Activated T-helper 1 cell treated with Interleukin-2 at 50 U/mL for 16 hours (primary cell): Measurements from ENCODE around the gene VHLL.
"Not testable (repeated sequence)": the region's sequence is repeated elsewhere in the genome, so short reads cannot be mapped to it uniquely, and the experiment has no call there.

ENCODE experiments used
- DNase-seq: peaks from one replicate; pipeline ENCODE4 v3.0.0-alpha.2; 2020; ENCODE audit warnings: low read depth

Gene VHLL

DNA sequence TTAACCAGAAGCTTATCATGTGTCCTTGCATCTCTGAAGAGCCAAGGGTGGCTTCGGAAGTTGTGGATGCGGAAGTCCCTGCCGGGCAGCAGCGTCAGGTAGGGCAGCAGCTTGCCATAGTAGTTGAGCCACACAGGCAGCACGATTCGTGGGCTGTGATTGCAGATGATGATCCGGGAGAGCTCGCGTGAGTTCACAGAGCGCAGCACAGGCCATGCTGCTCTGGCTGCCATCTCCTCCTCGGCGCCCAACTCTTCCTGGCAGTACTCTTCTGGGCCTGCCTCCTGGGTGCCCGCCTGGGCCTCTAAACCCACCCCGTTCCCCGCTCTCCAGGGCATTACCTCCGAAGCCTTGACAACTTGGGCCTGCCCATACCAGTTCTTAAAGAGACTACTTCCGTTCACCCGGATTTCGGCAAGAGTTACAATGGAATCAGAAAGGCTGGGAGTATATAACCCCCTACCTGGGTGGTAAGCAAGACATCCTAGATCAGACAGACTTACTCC is at the start of gene VHLL:
VHLL (minus strand) TSS at position 456 of the 506 bp plus-strand sequence; CDS start at position 338, 118 bp downstream.
- no peak for DNase-seq

DNA sequence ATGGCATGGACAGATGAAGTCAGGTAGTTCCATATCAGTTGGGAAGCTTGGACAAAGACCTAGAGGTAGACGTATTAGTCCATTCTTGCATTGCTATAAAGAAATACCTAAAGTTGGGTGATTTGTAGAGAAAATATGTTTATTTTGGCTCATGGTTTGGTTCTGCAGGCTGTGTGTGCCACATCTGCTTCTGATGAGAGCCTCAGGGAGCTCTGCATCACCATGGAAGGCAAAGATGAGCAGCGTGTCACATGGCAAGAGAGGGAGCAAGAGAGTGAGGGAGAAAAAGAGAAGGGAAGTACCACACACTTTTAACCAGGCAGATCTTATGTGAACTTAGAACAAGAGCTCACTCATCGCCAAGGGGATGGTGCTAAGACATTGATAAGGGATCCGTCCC is 48.2 kb upstream of the VHLL start:
- no peak for DNase-seq

DNA sequence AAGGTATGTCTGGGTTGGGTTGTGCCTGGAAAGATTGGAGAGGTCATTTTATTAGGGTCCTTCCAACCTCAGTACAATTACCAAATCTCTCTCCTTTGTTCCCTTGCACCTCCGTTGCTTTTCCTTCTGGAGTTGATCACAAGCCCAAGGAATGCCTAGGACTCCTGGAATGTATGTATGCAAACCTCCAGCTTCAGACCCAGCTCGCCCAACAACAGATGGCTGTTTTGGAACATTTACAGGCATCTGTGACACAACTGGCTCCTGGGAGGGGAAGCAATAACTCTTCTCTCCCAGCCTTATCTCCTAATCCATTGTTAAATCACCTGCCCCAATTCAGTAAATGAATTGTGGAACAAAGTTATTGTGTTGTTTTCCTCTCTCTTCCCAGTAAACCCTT is 47.5 kb upstream of the VHLL start:
- DNase-seq = no peak

- not testable (repeated sequence) for DNase-seq
Observed at GRCh38 chr1:156346035-156346434, 46.9 kb upstream of the VHLL start.

DNA sequence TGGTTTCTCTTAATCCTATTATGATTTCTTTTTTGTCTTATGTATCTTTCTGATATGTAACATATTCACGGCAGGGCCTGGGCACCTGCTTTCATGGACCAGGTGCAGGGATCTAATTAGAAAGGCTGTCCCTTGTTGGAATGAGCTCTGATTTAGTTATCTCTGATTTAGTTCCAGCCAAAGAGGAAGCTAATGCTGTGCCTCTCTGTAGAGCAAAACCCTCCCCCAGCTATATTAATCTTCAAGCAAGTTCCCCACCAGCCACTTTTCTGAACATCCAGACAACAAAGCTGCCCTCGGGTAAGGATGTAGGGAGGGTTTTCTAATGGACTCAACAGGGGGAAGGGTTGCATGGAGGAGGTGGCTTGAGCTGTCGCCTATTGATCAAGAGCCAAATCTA is 45.3 kb upstream of the VHLL start:
- DNase-seq = no peak

- no peak for DNase-seq
Observed at GRCh38 chr1:156342166-156342955, 43.3 kb upstream of the VHLL start.

GRCh38 chr1:156338180-156338976 is 39.3 kb upstream of the VHLL start, which contains the start of the genes CCT3 and TSACC:
Gene CCT3, minus strand, starts transcription at chr1:156338292. Its CDS starts 108 bp downstream, at chr1:156338184.
Gene TSACC, plus strand, starts transcription at chr1:156338526. Its CDS starts 1,232 bp downstream, at chr1:156339758.
- DNase-seq = peak; percentile 98

DNA sequence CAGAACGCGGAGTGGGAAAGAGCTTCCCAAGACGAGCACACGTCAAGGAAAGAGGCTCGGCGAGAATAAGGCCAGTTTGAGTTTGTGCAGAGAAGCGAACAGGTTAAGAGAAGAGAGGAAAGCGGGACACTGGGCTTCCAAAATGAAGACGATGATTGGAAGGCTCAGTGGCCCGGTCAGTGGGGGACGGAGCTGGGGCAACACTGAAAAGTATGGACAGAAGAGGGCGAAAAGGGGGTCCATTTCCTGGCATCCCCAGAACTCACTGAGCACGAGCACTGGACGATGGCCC is 38.7 kb upstream of the VHLL start:
- DNase-seq = no peak

DNA sequence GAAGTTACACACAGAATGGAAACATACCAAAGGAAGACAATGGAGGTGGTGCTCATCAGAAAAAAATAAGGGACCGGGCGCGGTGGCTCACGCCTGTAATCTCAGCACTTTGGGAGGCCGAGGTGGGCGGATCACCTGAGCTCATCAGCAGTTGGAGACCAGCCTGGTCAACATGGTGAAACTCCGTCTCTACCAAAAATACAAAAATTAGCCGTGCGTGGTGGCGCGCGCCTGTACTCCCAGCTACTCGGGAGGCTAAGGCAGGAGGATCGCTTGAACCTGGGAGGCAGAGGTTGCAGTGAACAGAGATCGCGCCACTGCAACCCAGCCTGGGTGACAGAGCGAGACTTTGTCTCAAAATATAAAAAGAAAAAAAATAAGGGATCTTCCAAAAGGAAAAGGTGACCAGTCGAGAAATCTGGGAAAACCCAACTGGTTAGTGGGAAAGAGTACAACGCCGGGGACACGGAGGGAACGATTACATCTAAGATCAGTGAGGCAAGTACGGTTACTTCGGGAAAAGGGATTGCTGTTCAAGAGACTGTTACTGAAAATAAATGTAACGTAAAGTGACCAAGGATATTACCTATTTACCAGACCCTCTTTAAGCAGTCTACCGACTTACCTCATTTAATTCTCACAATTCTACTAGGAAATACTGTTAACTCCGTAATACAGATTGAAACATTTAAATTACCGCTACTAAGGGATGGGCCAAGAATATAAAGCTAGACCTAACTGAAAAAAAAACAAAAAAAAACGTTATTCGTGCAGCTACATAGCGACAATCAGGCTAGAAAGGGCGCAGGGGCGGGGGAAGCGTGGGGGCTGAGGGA is 38.2 kb upstream of the VHLL start:
- DNase-seq = no peak

GRCh38 chr1:156336242-156336641 is 37.1 kb upstream of the VHLL start:
- no peak for DNase-seq

DNA sequence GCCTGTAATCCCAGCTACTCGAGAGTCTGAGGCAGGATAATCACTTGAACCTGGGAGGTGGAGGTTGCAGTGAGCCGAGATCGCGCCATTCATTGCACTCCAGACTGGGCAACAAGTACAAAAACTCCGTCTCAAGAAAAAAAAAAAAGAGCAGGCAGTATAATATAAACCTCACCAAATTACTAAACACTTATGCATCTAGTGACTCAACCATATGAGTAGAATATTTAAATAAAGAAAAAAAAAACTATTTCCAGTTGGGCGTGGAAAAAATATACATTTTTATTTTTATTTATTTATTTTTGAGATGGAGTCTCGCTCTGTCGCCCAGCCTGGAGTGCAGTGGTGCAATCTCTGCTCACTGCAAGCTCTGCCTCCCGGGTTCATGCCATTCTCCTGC is 24.1 kb upstream of the VHLL start:
- not testable (repeated sequence) for DNase-seq

DNA sequence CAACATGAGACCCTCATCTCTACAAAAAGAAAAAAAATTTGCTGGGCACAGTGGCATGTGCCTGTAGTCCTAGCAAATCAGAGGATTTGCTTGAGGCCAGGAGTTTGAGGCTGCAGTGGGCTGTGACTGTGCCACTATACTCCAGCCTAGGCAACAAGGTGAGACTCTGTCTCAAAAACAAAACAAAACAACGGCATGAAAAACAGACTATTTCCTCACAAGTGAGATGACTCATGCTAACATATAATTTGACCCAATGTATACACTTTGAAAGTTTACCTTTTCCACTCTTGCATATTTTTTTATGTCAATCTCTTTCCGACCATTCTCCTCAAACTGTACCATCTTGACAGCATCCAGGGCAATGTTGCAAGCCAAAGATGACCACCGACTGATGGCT is 21.5 kb upstream of the VHLL start:
- no peak for DNase-seq

DNA sequence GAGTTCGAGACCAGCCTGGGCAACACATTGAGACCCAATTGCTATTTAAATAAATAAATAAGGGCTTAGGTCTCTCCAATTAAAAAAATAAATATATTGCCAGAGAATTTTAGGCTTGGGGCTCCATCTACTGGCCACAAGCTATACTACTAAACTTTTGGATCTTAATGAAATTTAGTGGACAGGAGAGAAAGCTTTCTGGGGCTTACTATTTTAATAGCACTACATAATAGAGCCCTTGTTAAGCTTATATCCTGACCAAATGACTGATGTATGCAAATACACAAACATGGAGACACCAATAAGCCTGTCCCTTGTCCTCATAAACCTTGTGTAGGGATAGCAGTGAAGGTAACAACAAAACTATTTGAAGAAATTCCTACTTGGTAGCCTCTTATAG is 20.6 kb upstream of the VHLL start:
- no peak for DNase-seq

DNA sequence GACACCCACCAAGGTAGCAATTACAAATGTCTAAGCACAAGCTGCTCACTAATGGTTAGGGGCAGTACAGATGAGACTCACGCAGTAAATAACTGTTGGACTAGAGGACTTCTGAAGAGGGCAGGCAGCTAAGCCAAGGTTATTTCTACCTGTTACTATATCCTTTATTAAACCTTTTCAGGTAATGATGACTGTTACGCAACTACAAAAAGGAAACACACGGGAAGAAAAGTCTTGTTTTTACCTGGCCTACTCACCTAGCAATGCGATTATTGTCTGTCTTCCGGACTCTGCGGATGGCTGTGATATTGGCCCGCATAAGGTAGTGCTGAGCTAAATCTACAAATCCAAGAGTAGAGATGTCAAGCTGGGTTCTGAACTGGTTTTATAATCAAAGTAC is 17.8 kb upstream of the VHLL start:
- DNase-seq = no peak

GRCh38 chr1:156310962-156311361 is 11.9 kb upstream of the VHLL start:
- DNase-seq = no peak

GRCh38 chr1:156308078-156308477 is 9.0 kb upstream of the VHLL start:
- no peak for DNase-seq

- DNase-seq = no peak
Observed at GRCh38 chr1:156305215-156305614, 6.1 kb upstream of the VHLL start.

DNA sequence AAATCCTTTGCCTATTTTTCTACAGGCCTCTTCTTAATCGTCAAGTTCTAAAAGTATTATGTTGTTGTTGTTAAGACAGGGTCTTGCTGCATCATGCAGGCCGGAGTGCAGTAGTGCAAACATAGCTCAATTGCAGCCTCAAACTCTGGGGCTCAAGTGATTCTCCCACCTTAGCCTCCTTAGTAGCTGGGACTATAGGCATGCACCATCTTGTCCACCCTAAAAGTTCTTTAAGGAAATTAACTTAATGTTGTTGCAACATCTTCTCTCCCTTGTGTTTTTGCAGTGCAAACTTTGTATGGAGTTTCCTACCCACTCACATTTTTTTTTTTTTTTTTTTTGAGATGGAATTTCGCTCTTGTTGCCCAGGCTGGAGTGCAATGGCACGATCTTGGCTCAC is 4.1 kb upstream of the VHLL start:
- no peak for DNase-seq

DNA sequence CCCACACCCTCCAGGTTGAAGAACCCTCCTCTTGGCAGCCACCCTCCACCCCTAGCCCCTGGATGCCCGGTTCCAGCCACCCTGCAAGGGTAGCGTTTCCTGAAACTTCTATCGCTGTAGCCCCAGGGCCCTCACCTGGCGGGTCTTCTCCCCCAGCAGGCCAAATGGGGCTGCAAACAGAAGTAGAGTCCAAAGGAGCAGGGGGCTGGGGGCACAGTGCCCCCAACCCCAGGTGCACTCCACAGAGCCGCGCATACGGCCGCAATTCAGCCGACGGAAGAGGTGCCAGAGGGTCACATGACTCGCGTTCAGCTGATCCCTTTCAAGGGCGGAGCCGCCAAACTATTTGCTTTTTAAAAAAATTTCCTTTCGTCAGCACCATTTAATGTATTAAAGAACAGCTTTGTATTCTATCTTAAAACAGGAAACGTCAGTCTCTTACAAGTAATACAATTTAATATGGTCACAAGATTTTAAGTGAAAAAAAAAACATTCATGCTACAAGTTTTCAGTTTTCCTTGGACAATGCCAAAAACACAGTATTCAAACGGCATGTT is 3.6 kb downstream of the VHLL start, which contains the start of gene GLMP:
GLMP (minus strand) TSS at position 289 of the 557 bp plus-strand sequence; CDS start at position 255, 34 bp downstream.
- DNase-seq = peak; percentile 23

DNA sequence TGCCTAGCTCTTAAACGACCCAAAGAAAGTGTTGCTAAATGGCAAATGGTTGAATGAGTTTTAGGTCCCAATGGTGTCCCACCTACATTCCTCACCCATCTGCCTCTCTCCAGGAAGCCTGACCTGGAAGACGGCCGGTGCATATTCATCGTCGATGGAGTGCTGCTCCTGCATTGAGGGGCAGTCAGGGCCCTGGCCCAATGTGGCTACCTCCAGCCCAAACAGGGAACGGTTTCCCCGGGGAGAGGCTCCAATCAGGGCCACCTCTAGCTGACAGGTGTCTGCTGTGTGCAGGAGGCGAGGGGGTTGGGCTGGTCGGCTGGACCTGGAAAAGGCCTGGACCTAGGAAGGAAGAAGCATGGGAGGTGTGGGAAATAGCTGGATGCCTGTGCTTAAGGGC is 5.2 kb downstream of the VHLL start:
- DNase-seq = no peak

GRCh38 chr1:156293098-156293434 is 6.0 kb downstream of the VHLL start:
- DNase-seq = no peak
